Endodermal cell (in vitro differentiated cells): ENCODE data around the gene CAMTA1. TPM values are rescaled to one million over a fixed set of nuclear protein-coding genes. Genes with fewer than 3 reads are reported as not detected.

Experiments used
- DNase-seq: peaks from one replicate; pipeline ENCODE4 v3.0.0-alpha.2; 2017
- H3K27ac ChIP-seq: 2 replicates; pipeline ENCODE4 v1.5.1; 2013; ENCODE audit warnings: mild to moderate bottlenecking, low read depth, low read length, moderate library complexity
- H3K27me3 ChIP-seq: 2 replicates; pipeline ENCODE4 v1.6.1; 2013; ENCODE audit warnings: mild to moderate bottlenecking, low read length, moderate library complexity; ENCODE audit not compliant: insufficient read depth, control insufficient read depth, poor library complexity, severe bottlenecking
- H3K36me3 ChIP-seq: 2 replicates; pipeline ENCODE4 v1.7.0; 2013; ENCODE audit warnings: mild to moderate bottlenecking, low read length, moderate library complexity; ENCODE audit not compliant: control insufficient read depth, insufficient read depth
- H3K4me1 ChIP-seq: one replicate; pipeline ENCODE4 v1.7.0; 2013; ENCODE audit warnings: low read length; ENCODE audit not compliant: control insufficient read depth, insufficient read depth
- H3K4me3 ChIP-seq: 2 replicates; pipeline ENCODE4 v1.5.1; 2013; ENCODE audit warnings: mild to moderate bottlenecking, low read length, moderate library complexity
- H3K9ac ChIP-seq: 2 replicates; pipeline ENCODE4 v1.6.1; 2013; ENCODE audit warnings: mild to moderate bottlenecking, low read length, moderate library complexity; ENCODE audit not compliant: poor library complexity, severe bottlenecking; ENCODE audit errors: extremely low read depth
- H3K9me3 ChIP-seq: 2 replicates; pipeline ENCODE4 v1.6.1; 2013; ENCODE audit warnings: mild to moderate bottlenecking, low read length, moderate library complexity; ENCODE audit not compliant: control insufficient read depth
- H3K27ac Mint-ChIP-seq: 2 replicates; pipeline ENCODE4 v1.8.0; 2020; ENCODE audit warnings: mixed read lengths
- H3K27me3 Mint-ChIP-seq: 2 replicates; pipeline ENCODE4 v1.8.0; 2021; ENCODE audit warnings: mild to moderate bottlenecking, mixed read lengths; ENCODE audit not compliant: insufficient read depth
- H3K36me3 Mint-ChIP-seq: 2 replicates; pipeline ENCODE4 v1.8.0; 2020; ENCODE audit warnings: low read depth, mixed read lengths
- H3K4me1 Mint-ChIP-seq: 2 replicates; pipeline ENCODE4 v1.8.0; 2020; ENCODE audit warnings: mixed read lengths
- H3K4me3 Mint-ChIP-seq: 2 replicates; pipeline ENCODE4 v1.8.0; 2020; ENCODE audit warnings: mild to moderate bottlenecking, moderate library complexity, mixed read lengths
- H3K9me3 Mint-ChIP-seq: 2 replicates; pipeline ENCODE4 v1.8.0; 2020; ENCODE audit warnings: mild to moderate bottlenecking, mixed read lengths
- CTCF ChIP-seq: fragments of 200-600 bp; sonication (generic); conservative IDR thresholded peaks from 2 replicates; pipeline ENCODE4 v1.5.0; 2021; ENCODE audit warnings: antibody characterized with exemption, mild to moderate bottlenecking
- WGBS, 2 experiments: methylation state at CpG; one replicate each; pipeline versions ENCODE4 v1.1.5 to v1.1.7; 2013; ENCODE audit warnings: missing lambda C conversion rate in 2 of 2, mixed read lengths in 1 of 2; ENCODE audit not compliant: insufficient coverage in 1 of 2, insufficient read length in 1 of 2; 5-methylcytosine and 5-hydroxymethylcytosine counted together
- total RNA-seq, 2 donors: library from RNA; stranded (reverse); fragmentation: NEBNext Ultra II Directional in 1 of 2; extraction: Animal tissue kit (Norgen Biotek cat#: 25700) in 1 of 2; gene quantifications; 2 replicates in 1 of 2; 3 replicates in 1 of 2; pipeline ENCODE4 v1.2.1, GENCODE V29; 2021

The CAMTA1 gene
- total RNA-seq, 2 donors from 2014 or later, result 123 to 137 TPM

- Histone ChIP-seq H3K4me3 (no peak overlapping the region), H3K4me1 (peaks cover 4% of the 10 kb centered on the region), H3K36me3 (peaks cover 9% of the 10 kb centered on the region), H3K9me3 (no peaks in the 10 kb centered on the region), H3K27ac (no peak overlapping the region), H3K27me3 (no peaks in the 10 kb centered on the region), H3K9ac (no peak overlapping the region)
- Mint-ChIP-seq H3K27ac (no peak overlapping the region), H3K27me3 (no peaks in the 10 kb centered on the region), H3K4me3 (no peak overlapping the region), H3K4me1 (peaks cover 10% of the 10 kb centered on the region), H3K9me3 (no peaks in the 10 kb centered on the region), H3K36me3 (peaks cover 18% of the 10 kb centered on the region)
- 92 to 100% methylated on average over 1 to 2 of the region's 2 CpGs for WGBS, 2 experiments
- DNase-seq, result no peak
- no peak for TF ChIP-seq CTCF
These were observed 983.3 kb downstream of the CAMTA1 start for GRCh38 chr1:7768583-7768982.

GRCh38 chr1:7769673-7770412, 984.6 kb downstream of the CAMTA1 start:
- no peak for TF ChIP-seq CTCF
- no peaks in the 10 kb centered on the region for H3K27me3 Mint-ChIP-seq
- Histone ChIP-seq H3K27ac (no peak overlapping the region), H3K27me3 (no peaks in the 10 kb centered on the region), H3K4me3 (peak overlapping the region; percentile 97), H3K9me3 (no peaks in the 10 kb centered on the region), H3K9ac (no peak overlapping the region), H3K4me1 (peaks cover 4% of the 10 kb centered on the region), H3K36me3 (peaks cover 21% of the 10 kb centered on the region)
- H3K36me3 Mint-ChIP-seq, result peaks cover 31% of the 10 kb centered on the region
- no peaks in the 10 kb centered on the region for H3K9me3 Mint-ChIP-seq
- WGBS, 2 experiments, result 93 to 96% methylated on average over 11 to 12 of the region's 12 CpGs
- H3K4me3 Mint-ChIP-seq, result no peak overlapping the region
- H3K4me1 Mint-ChIP-seq, result peaks cover 10% of the 10 kb centered on the region
- no peak overlapping the region for H3K27ac Mint-ChIP-seq
- DNase-seq, result no peak

GRCh38 chr1:7770669-7770996, 985.4 kb downstream of the CAMTA1 start:
- no peaks in the 10 kb centered on the region for H3K9me3 Mint-ChIP-seq
- Histone ChIP-seq H3K4me3 (peak overlapping the region; percentile 97), H3K27me3 (no peaks in the 10 kb centered on the region), H3K9me3 (no peaks in the 10 kb centered on the region), H3K9ac (peak overlapping the region; percentile 47), H3K4me1 (peaks cover 4% of the 10 kb centered on the region), H3K36me3 (peaks cover 23% of the 10 kb centered on the region), H3K27ac (no peak overlapping the region)
- no peak for TF ChIP-seq CTCF
- 55 to 78% methylated on average over 4 to 6 of the region's 6 CpGs for WGBS, 2 experiments
- no peaks in the 10 kb centered on the region for H3K27me3 Mint-ChIP-seq
- no peak for DNase-seq
- H3K4me1 Mint-ChIP-seq, result peaks cover 10% of the 10 kb centered on the region
- H3K4me3 Mint-ChIP-seq, result peak overlapping the region; percentile 80
- H3K36me3 Mint-ChIP-seq, result peaks cover 31% of the 10 kb centered on the region
- peak overlapping the region; percentile 92 for H3K27ac Mint-ChIP-seq
